GM12878 (cell line): ENCODE measurements around the gene DCPS. TPM values are rescaled to one million over a fixed set of nuclear protein-coding genes. Genes with fewer than 3 reads are reported as not detected.

ENCODE experiments used
- ATAC-seq: fragments of 200-7000 bp; cut with Tn5 transposase; 3 replicates; pipeline ENCODE4 v1.9.1; 2020; ENCODE audit warnings: mild to moderate bottlenecking, moderate library complexity
- BruUV-seq: library from RNA; stranded (reverse); fragments of 400-500 nt; replicated peaks from 2 replicates; lab custom pipeline; 2021; lab: Mats Ljungman, UMichigan
- CTCF ChIA-PET: fragments of 300-600 bp; sonication (Branson Sonifier 250); formaldehyde crosslinking; extraction: SDS; loops from one replicate; lab custom pipeline; 2021; ENCODE audit warnings: inconsistent platforms; lab: Yijun Ruan, JAX
- POLR2A ChIA-PET: fragments of 350-600 bp; formaldehyde crosslinking; extraction: SDS; loops from one replicate; lab custom pipeline; 2021; ENCODE audit warnings: inconsistent platforms; lab: Charles Lee
- RAD21 ChIA-PET: fragments of 300-600 bp; sonication (Branson Sonifier 250); formaldehyde crosslinking; loops from one replicate; lab custom pipeline; 2023; ENCODE audit warnings: antibody characterized with exemption; ENCODE audit not compliant: unreplicated experiment; lab: Charles Lee
- SMC1A ChIA-PET: fragments of 300-600 bp; sonication (Branson Sonifier 250); formaldehyde crosslinking; loops from one replicate; lab custom pipeline; 2023; ENCODE audit not compliant: unreplicated experiment, uncharacterized antibody; lab: Charles Lee
- DNase-seq: peaks from one replicate; pipeline ENCODE4 v3.0.0-alpha.2; 2011; ENCODE audit warnings: low read depth, low spot score
- FAIRE-seq: peaks from 3 replicates; lab custom pipeline; 2011; peaks lifted over from hg19 to GRCh38; lab: Jason Lieb, UNC
- H2AFZ ChIP-seq: 2 replicates; pipeline ENCODE4 v1.6.0; 2011; ENCODE audit warnings: low read depth, low read length, control low read depth; ENCODE audit not compliant: control insufficient read depth
- H3K27ac ChIP-seq: 2 replicates; pipeline ENCODE4 v1.5.1; 2011; ENCODE audit warnings: control low read depth; ENCODE audit not compliant: control insufficient read depth, insufficient read depth
- H3K27me3 ChIP-seq, 2 experiments: replicated peaks in 1 of 2; 2 replicates each; pipeline versions ENCODE4 v1.6.0 to v1.6.1; 2011; ENCODE audit warnings: low read length in 1 of 2; ENCODE audit not compliant: control insufficient read depth in 2 of 2, insufficient read depth in 2 of 2
- H3K36me3 ChIP-seq, 2 experiments: 2 replicates each; pipeline ENCODE4 v1.5.1; 2011; ENCODE audit warnings: low read length in 1 of 2; ENCODE audit not compliant: control insufficient read depth in 2 of 2, insufficient read depth in 2 of 2
- H3K4me1 ChIP-seq: 2 replicates; pipeline ENCODE4 v1.6.1; 2011; ENCODE audit warnings: mild to moderate bottlenecking, low read length, moderate library complexity, mixed read lengths; ENCODE audit not compliant: control insufficient read depth, insufficient read depth
- H3K4me2 ChIP-seq: 2 replicates; pipeline ENCODE4 v1.6.0; 2011; ENCODE audit warnings: control low read depth; ENCODE audit not compliant: control insufficient read depth, insufficient read depth
- H3K4me3 ChIP-seq: fragments of 200-600 bp; sonication (generic); 2 replicates; pipeline ENCODE4 v1.5.1; 2016
- H3K79me2 ChIP-seq: 2 replicates; pipeline ENCODE4 v1.6.0; 2011; ENCODE audit warnings: low read length; ENCODE audit not compliant: control insufficient read depth, insufficient read depth
- H3K9ac ChIP-seq: 2 replicates; pipeline ENCODE4 v1.8.0; 2011; ENCODE audit warnings: low read length, control low read depth, mixed read lengths; ENCODE audit not compliant: control insufficient read depth, insufficient read depth
- H3K9me3 ChIP-seq: replicated peaks from 3 replicates; pipeline ENCODE4 v1.5.1; 2011; ENCODE audit warnings: mild to moderate bottlenecking, low read length; ENCODE audit not compliant: control insufficient read depth, insufficient read depth
- H4K20me1 ChIP-seq: 2 replicates; pipeline ENCODE4 v1.6.0; 2011; ENCODE audit not compliant: control insufficient read depth, insufficient read depth
- BACH1 ChIP-seq: fragments of 450-650 bp; IDR thresholded peaks from 2 replicates; pipeline ENCODE4 v1.6.1; 2017; ENCODE audit warnings: mild to moderate bottlenecking, borderline replicate concordance
- ESRRA ChIP-seq: IDR thresholded peaks from 2 replicates; pipeline ENCODE4 v1.6.1; 2012; ENCODE audit warnings: mild to moderate bottlenecking, low read length, improper control_type of control experiment
- FOXM1 ChIP-seq: IDR thresholded peaks from 2 replicates; pipeline ENCODE4 v1.6.1; 2012; ENCODE audit warnings: low read depth, mild to moderate bottlenecking, inconsistent platforms, low read length, moderate library complexity
- NR2C1 ChIP-seq: fragments of 450-650 bp; IDR thresholded peaks from 2 replicates; pipeline ENCODE4 v1.6.1; 2017; ENCODE audit warnings: antibody characterized with exemption, mild to moderate bottlenecking, moderate library complexity
- NR2F1 ChIP-seq: fragments of 450-650 bp; conservative IDR thresholded peaks from 2 replicates; pipeline ENCODE4 v1.6.1; 2017; ENCODE audit warnings: mild to moderate bottlenecking
- TAF1 ChIP-seq: IDR thresholded peaks from 2 replicates; pipeline ENCODE4 v1.6.1; 2011; ENCODE audit warnings: mild to moderate bottlenecking, low read depth, low read length, borderline replicate concordance
- TCF3 ChIP-seq: IDR thresholded peaks from 2 replicates; pipeline ENCODE4 v1.6.1; 2012; ENCODE audit warnings: low read depth, mild to moderate bottlenecking, low read length, borderline replicate concordance; ENCODE audit not compliant: insufficient read depth
- WGBS: methylation state at CpG from one replicate; pipeline ENCODE4 v1.1.6; 2016; ENCODE audit warnings: low lambda C conversion rate; ENCODE audit not compliant: insufficient replicate concordance, insufficient coverage; ENCODE audit errors: missing lambda C conversion rate; 5-methylcytosine and 5-hydroxymethylcytosine counted together
- in situ Hi-C: fragments of 300-500 bp; cut with MboI; formaldehyde crosslinking; loops from 9 replicates; pipeline ENCODE4 v1.14.3; 2018; ENCODE audit warnings: mixed read lengths
- intact Hi-C: fragments of 100-400 bp; cut with micrococcal nuclease; formaldehyde crosslinking; loops from one replicate; pipeline ENCODE4 v1.14.2; 2022; ENCODE audit not compliant: unreplicated experiment
- polyA plus RNA-seq, 11 experiments: library from polyadenylated mRNA; depleted of rRNA in 4 of 11; unstranded in 6 of 11; stranded (reverse) in 5 of 11; fragments of >200 nt; fragmentation: Nextera tagmentation in 4 of 11; fragmentation: Illumina TruSeq in 1 of 11; extraction: Ambion mirVana in 4 of 11; extraction: Trizol in 1 of 11; gene quantifications; 1 replicate in 1 of 11; 2 replicates in 10 of 11; pipeline versions ENCODE4 v1.2.1 to v1.2.3, GENCODE V29; 2011 to 2016; ENCODE audit warnings: inconsistent platforms in 2 of 11, missing spikeins in 2 of 11, low read depth in 1 of 11
- total RNA-seq, 4 experiments: library from RNA; depleted of rRNA in 3 of 4; stranded (reverse); fragments of >200 nt in 3 of 4; fragmentation: Illumina TruSeq in 1 of 4; extraction: Trizol in 1 of 4; gene quantifications; 2 replicates each; pipeline versions ENCODE4 v1.2.1 to v1.2.3, GENCODE V29; 2013 to 2021

Gene DCPS
- total and polyA plus RNA-seq, 10 of the 15 experiments (the other 5 are each of a cell fraction or from before 2014, with no cell fraction given) = 23.5 to 101 (median 67.4) TPM

- Histone ChIP-seq H3K9ac (no peak overlapping the region), H3K36me3 (peaks cover 18 to 28% of the 10 kb centered on the region in 2 experiments), H3K27me3 (no peaks in the 10 kb centered on the region), H4K20me1 (no peaks in the 10 kb centered on the region), H3K27ac (no peak overlapping the region), H3K4me3 (no peak overlapping the region), H3K9me3 (no peaks in the 10 kb centered on the region), H3K79me2 (no peaks in the 10 kb centered on the region), H3K4me2 (no peak overlapping the region), H2AFZ (no peak overlapping the region), H3K4me1 (no peaks in the 10 kb centered on the region)
- DNase-seq (no peak), FAIRE-seq (no peak), ATAC-seq (no peak)
- ChIA-PET RAD21 (interaction anchor here (1.9 kb wide), 1 partner anchor 152 kb away, joined by 5 read pairs; no protein-coding TSS in a partner anchor), SMC1A (no interaction called here), CTCF (no interaction called here), POLR2A (no interaction called here)
- intact Hi-C loops (no loop called here), in situ Hi-C loops (no loop called here)
- TF ChIP-seq FOXM1 = no peak
- no peak for TF ChIP-seq TAF1
- no peak for TF ChIP-seq BACH1
- no TSS peak for BruUV-seq
- 96% methylated on average over 11 of the region's 12 CpGs for WGBS
Observed at GRCh38 chr11:126328444-126328843, 24.6 kb downstream of the DCPS start.

GRCh38 chr11:126328938-126329643 is 25.2 kb downstream of the DCPS start:
- H3K79me2 ChIP-seq = no peaks in the 10 kb centered on the region
- in situ Hi-C loops = no loop called here
- intact Hi-C loops = no loop called here
- no peaks in the 10 kb centered on the region for H3K27me3 ChIP-seq
- no peak overlapping the region for H3K27ac ChIP-seq
- DNase-seq (no peak), ATAC-seq (no peak), FAIRE-seq (no peak)
- TF ChIP-seq TCF3 = no peak
- peak; percentile 61 for TF ChIP-seq NR2C1
- TF ChIP-seq ESRRA = no peak
- TF ChIP-seq NR2F1 = 0 out of 2 replicates have a peak, but pooled peaks have one; percentile 44
- H3K4me2 ChIP-seq = no peak overlapping the region
- H4K20me1 ChIP-seq = no peaks in the 10 kb centered on the region
- ChIA-PET CTCF (no interaction called here), RAD21 (interaction anchor here (1.9 kb wide), 1 partner anchor 152 kb away, joined by 5 read pairs; no protein-coding TSS in a partner anchor), SMC1A (no interaction called here), POLR2A (no interaction called here)
- H3K4me1 ChIP-seq = no peaks in the 10 kb centered on the region
- no TSS peak for BruUV-seq
- peaks cover 19 to 32% of the 10 kb centered on the region in 2 experiments for H3K36me3 ChIP-seq
- no peak overlapping the region for H3K4me3 ChIP-seq
- no peak overlapping the region for H3K9ac ChIP-seq
- no peaks in the 10 kb centered on the region for H3K9me3 ChIP-seq
- WGBS = 77% methylated on average over 9 of the region's 9 CpGs
- no peak overlapping the region for H2AFZ ChIP-seq
